OCI-LY1 (cell line): ENCODE measurements around the gene ABCB11.

Experiments used
- H2AFZ ChIP-seq: fragments of 200-600 bp; sonication (generic), shearing (Covaris generic); 2 replicates; pipeline ENCODE4 v1.6.0; 2014; ENCODE audit warnings: antibody characterized with exemption, mild to moderate bottlenecking, low read length
- H3F3A ChIP-seq: fragments of 200-600 bp; sonication (generic), shearing (Covaris generic); 2 replicates; pipeline ENCODE4 v1.6.0; 2014; ENCODE audit warnings: mild to moderate bottlenecking, antibody characterized with exemption, low read length, moderate library complexity; ENCODE audit not compliant: insufficient read depth
- H3K27ac ChIP-seq: fragments of 200-600 bp; sonication (generic); 2 replicates; pipeline ENCODE4 v1.5.1; 2014; ENCODE audit warnings: low read length, mixed run types, mild to moderate bottlenecking, low read depth; ENCODE audit not compliant: poor library complexity, severe bottlenecking
- H3K27me3 ChIP-seq: fragments of 200-600 bp; sonication (generic); 2 replicates; pipeline ENCODE4 v1.6.0; 2014; ENCODE audit warnings: antibody characterized with exemption, mild to moderate bottlenecking, low read length, moderate library complexity; ENCODE audit not compliant: insufficient read depth
- H3K36me3 ChIP-seq: fragments of 200-600 bp; sonication (generic); 2 replicates; pipeline ENCODE4 v1.6.1; 2014; ENCODE audit warnings: mild to moderate bottlenecking, antibody characterized with exemption, low read length, moderate library complexity, mixed read lengths; ENCODE audit not compliant: insufficient read depth
- H3K4me1 ChIP-seq: fragments of 200-600 bp; sonication (generic); 2 replicates; pipeline ENCODE4 v1.5.1; 2014; ENCODE audit warnings: mild to moderate bottlenecking, low read length, moderate library complexity; ENCODE audit not compliant: insufficient read depth, severe bottlenecking
- H3K4me2 ChIP-seq: fragments of 200-600 bp; sonication (generic), shearing (Covaris generic); 2 replicates; pipeline ENCODE4 v1.6.1; 2014; ENCODE audit warnings: low read length
- H3K4me3 ChIP-seq: fragments of 200-600 bp; sonication (generic); 2 replicates; pipeline ENCODE4 v1.5.1; 2014; ENCODE audit warnings: low read length, low read depth, mild to moderate bottlenecking, mixed read lengths; ENCODE audit not compliant: poor library complexity, severe bottlenecking
- H3K79me2 ChIP-seq: fragments of 200-600 bp; shearing (Covaris generic); 2 replicates; pipeline ENCODE4 v1.6.1; 2016; ENCODE audit warnings: mixed run types, low read length, mixed read lengths; ENCODE audit not compliant: insufficient read depth
- H3K9ac ChIP-seq: fragments of 200-600 bp; sonication (generic), shearing (Covaris generic); 2 replicates; pipeline ENCODE4 v1.6.1; 2014; ENCODE audit warnings: mild to moderate bottlenecking, low read length, mixed read lengths
- H3K9me2 ChIP-seq: fragments of 200-600 bp; sonication (generic), shearing (Covaris generic); 2 replicates; pipeline ENCODE4 v1.6.1; 2014; ENCODE audit warnings: low read depth, mild to moderate bottlenecking, low read length, mixed read lengths
- H3K9me3 ChIP-seq: fragments of 200-600 bp; shearing (Covaris generic); 2 replicates; pipeline ENCODE4 v1.6.1; 2014; ENCODE audit warnings: low read length, mixed read lengths
- H4K20me1 ChIP-seq: fragments of 200-600 bp; sonication (generic), shearing (Covaris generic); 2 replicates; pipeline ENCODE4 v1.6.0; 2016; ENCODE audit warnings: mild to moderate bottlenecking, low read length; ENCODE audit not compliant: insufficient read depth
- CTCF ChIP-seq: fragments of 200-600 bp; sonication (generic), shearing (Covaris generic); IDR thresholded peaks from 2 replicates; pipeline ENCODE4 v1.5.1; 2017; ENCODE audit warnings: mild to moderate bottlenecking, antibody characterized with exemption, low read length, moderate library complexity, mixed read lengths
- EZH2 ChIP-seq: fragments of 200-600 bp; sonication (generic), shearing (Covaris generic); IDR thresholded peaks from 2 replicates; pipeline ENCODE4 v1.8.0; 2017; ENCODE audit warnings: borderline replicate concordance, mixed run types, mild to moderate bottlenecking, antibody characterized with exemption, low read length, moderate library complexity, mixed read lengths

ABCB11 gene

GRCh38 chr2:168954256-168954655 is 76.9 kb downstream of the ABCB11 start:
- no peak overlapping the region for H2AFZ ChIP-seq
- H3F3A ChIP-seq, result no peaks in the 10 kb centered on the region
- H3K9me2 ChIP-seq, result no peaks in the 10 kb centered on the region
- no peaks in the 10 kb centered on the region for H4K20me1 ChIP-seq
- H3K36me3 ChIP-seq, result no peaks in the 10 kb centered on the region
- no peaks in the 10 kb centered on the region for H3K4me1 ChIP-seq
- H3K79me2 ChIP-seq, result no peaks in the 10 kb centered on the region
- TF ChIP-seq CTCF (no peak), EZH2 (no peak)
- H3K9me3 ChIP-seq, result no peaks in the 10 kb centered on the region
- H3K27me3 ChIP-seq, result no peaks in the 10 kb centered on the region
- no peak overlapping the region for H3K27ac ChIP-seq
- H3K9ac ChIP-seq, result no peak overlapping the region
- no peak overlapping the region for H3K4me3 ChIP-seq
- H3K4me2 ChIP-seq, result no peak overlapping the region

- H3K9me3 ChIP-seq, result no peaks in the 10 kb centered on the region
These were observed 78.7 kb downstream of the ABCB11 start for GRCh38 chr2:168952424-168952823.

GRCh38 chr2:168951871-168952270 is 79.3 kb downstream of the ABCB11 start:
- no peaks in the 10 kb centered on the region for H3K27me3 ChIP-seq
- no peaks in the 10 kb centered on the region for H3K9me2 ChIP-seq
- TF ChIP-seq CTCF (no peak), EZH2 (no peak)
- no peak overlapping the region for H3K9ac ChIP-seq
- no peak overlapping the region for H2AFZ ChIP-seq
- no peaks in the 10 kb centered on the region for H3K36me3 ChIP-seq
- H3K27ac ChIP-seq, result no peak overlapping the region
- H3F3A ChIP-seq, result no peaks in the 10 kb centered on the region
- H3K79me2 ChIP-seq, result no peaks in the 10 kb centered on the region
- no peaks in the 10 kb centered on the region for H3K4me1 ChIP-seq
- no peaks in the 10 kb centered on the region for H3K9me3 ChIP-seq
- H3K4me3 ChIP-seq, result no peak overlapping the region
- H3K4me2 ChIP-seq, result no peak overlapping the region
- no peaks in the 10 kb centered on the region for H4K20me1 ChIP-seq

More at GRCh38 chr2:168952424-168952823, 78.7 kb downstream of the ABCB11 start:
- Histone ChIP-seq H3K4me3 (no peak overlapping the region), H3K27me3 (no peaks in the 10 kb centered on the region), H3K79me2 (no peaks in the 10 kb centered on the region), H4K20me1 (no peaks in the 10 kb centered on the region), H3K9me2 (no peaks in the 10 kb centered on the region), H3K4me1 (no peaks in the 10 kb centered on the region), H3F3A (no peaks in the 10 kb centered on the region), H3K36me3 (no peaks in the 10 kb centered on the region), H3K27ac (no peak overlapping the region), H3K9ac (no peak overlapping the region), H3K4me2 (no peak overlapping the region), H2AFZ (no peak overlapping the region)
- TF ChIP-seq EZH2 (no peak), CTCF (no peak)
